Fibroblast of skin of scalp (primary cell): ENCODE results near the gene APBA2.
A peak's percentile ranks its signal among the peaks of the same experiment; 100 is the strongest.
"Not testable (repeated sequence)": the region's sequence is repeated elsewhere in the genome, so short reads cannot be mapped to it uniquely, and the experiment has no call there.

Experiments used
- DNase-seq: peaks from one replicate; pipeline ENCODE4 v3.0.0-alpha.2; 2013

APBA2 gene

GRCh38 chr15:29008846-29009245 is 123.1 kb downstream of the APBA2 start:
- peak; percentile 27 for DNase-seq

GRCh38 chr15:29012097-29012496 is 126.3 kb downstream of the APBA2 start:
- DNase-seq: no peak

GRCh38 chr15:29014493-29014892 is 128.7 kb downstream of the APBA2 start:
- DNase-seq: no peak

GRCh38 chr15:29016518-29016917 is 130.7 kb downstream of the APBA2 start:
- no peak for DNase-seq

- no peak for DNase-seq
These were observed 132.5 kb downstream of the APBA2 start for GRCh38 chr15:29018120-29018805.

- DNase-seq: no peak
These were observed 133.5 kb downstream of the APBA2 start for GRCh38 chr15:29018995-29019976.

- no peak for DNase-seq
These were observed 136.1 kb downstream of the APBA2 start for GRCh38 chr15:29021857-29022256.

GRCh38 chr15:29024662-29025061 is 138.9 kb downstream of the APBA2 start:
- no peak for DNase-seq

- not testable (repeated sequence) for DNase-seq
These were observed 139.6 kb downstream of the APBA2 start for GRCh38 chr15:29025411-29025810.

- DNase-seq: not testable (repeated sequence)
These were observed 142.4 kb downstream of the APBA2 start for GRCh38 chr15:29028158-29028557.

GRCh38 chr15:29029651-29030195 is 143.9 kb downstream of the APBA2 start:
- DNase-seq: no peak

- DNase-seq: no peak
These were observed 145.9 kb downstream of the APBA2 start for GRCh38 chr15:29031502-29032228.

- DNase-seq: no peak
These were observed 146.5 kb downstream of the APBA2 start for GRCh38 chr15:29032229-29032625.

- no peak for DNase-seq
These were observed 147.0 kb downstream of the APBA2 start for GRCh38 chr15:29032751-29033150.

GRCh38 chr15:29034151-29034550 is 148.4 kb downstream of the APBA2 start:
- peak; percentile 6 for DNase-seq

- no peak for DNase-seq
These were observed 149.0 kb downstream of the APBA2 start for GRCh38 chr15:29034593-29035335.

- DNase-seq: no peak
These were observed 149.8 kb downstream of the APBA2 start for GRCh38 chr15:29035336-29036285.

GRCh38 chr15:29037997-29038705 is 152.4 kb downstream of the APBA2 start:
- no peak for DNase-seq

- no peak for DNase-seq
These were observed 153.9 kb downstream of the APBA2 start for GRCh38 chr15:29039466-29040369.
